Endodermal cell (in vitro differentiated cells): Measurements from ENCODE around the gene PCDH19. TPM values are rescaled to one million over a fixed set of nuclear protein-coding genes. Genes with fewer than 3 reads are reported as not detected.

Experiments
- DNase-seq: peaks from one replicate; pipeline ENCODE4 v3.0.0-alpha.2; 2017
- H3K27ac ChIP-seq: 2 replicates; pipeline ENCODE4 v1.5.1; 2013; ENCODE audit warnings: mild to moderate bottlenecking, low read depth, low read length, moderate library complexity
- H3K27me3 ChIP-seq: 2 replicates; pipeline ENCODE4 v1.6.1; 2013; ENCODE audit warnings: mild to moderate bottlenecking, low read length, moderate library complexity; ENCODE audit not compliant: insufficient read depth, control insufficient read depth, poor library complexity, severe bottlenecking
- H3K36me3 ChIP-seq: 2 replicates; pipeline ENCODE4 v1.7.0; 2013; ENCODE audit warnings: mild to moderate bottlenecking, low read length, moderate library complexity; ENCODE audit not compliant: control insufficient read depth, insufficient read depth
- H3K4me1 ChIP-seq: one replicate; pipeline ENCODE4 v1.7.0; 2013; ENCODE audit warnings: low read length; ENCODE audit not compliant: control insufficient read depth, insufficient read depth
- H3K4me3 ChIP-seq: 2 replicates; pipeline ENCODE4 v1.5.1; 2013; ENCODE audit warnings: mild to moderate bottlenecking, low read length, moderate library complexity
- H3K9ac ChIP-seq: 2 replicates; pipeline ENCODE4 v1.6.1; 2013; ENCODE audit warnings: mild to moderate bottlenecking, low read length, moderate library complexity; ENCODE audit not compliant: poor library complexity, severe bottlenecking; ENCODE audit errors: extremely low read depth
- H3K9me3 ChIP-seq: 2 replicates; pipeline ENCODE4 v1.6.1; 2013; ENCODE audit warnings: mild to moderate bottlenecking, low read length, moderate library complexity; ENCODE audit not compliant: control insufficient read depth
- H3K27ac Mint-ChIP-seq: 2 replicates; pipeline ENCODE4 v1.8.0; 2020; ENCODE audit warnings: mixed read lengths
- H3K27me3 Mint-ChIP-seq: 2 replicates; pipeline ENCODE4 v1.8.0; 2021; ENCODE audit warnings: mild to moderate bottlenecking, mixed read lengths; ENCODE audit not compliant: insufficient read depth
- H3K36me3 Mint-ChIP-seq: 2 replicates; pipeline ENCODE4 v1.8.0; 2020; ENCODE audit warnings: low read depth, mixed read lengths
- H3K4me1 Mint-ChIP-seq: 2 replicates; pipeline ENCODE4 v1.8.0; 2020; ENCODE audit warnings: mixed read lengths
- H3K4me3 Mint-ChIP-seq: 2 replicates; pipeline ENCODE4 v1.8.0; 2020; ENCODE audit warnings: mild to moderate bottlenecking, moderate library complexity, mixed read lengths
- H3K9me3 Mint-ChIP-seq: 2 replicates; pipeline ENCODE4 v1.8.0; 2020; ENCODE audit warnings: mild to moderate bottlenecking, mixed read lengths
- CTCF ChIP-seq: fragments of 200-600 bp; sonication (generic); conservative IDR thresholded peaks from 2 replicates; pipeline ENCODE4 v1.5.0; 2021; ENCODE audit warnings: antibody characterized with exemption, mild to moderate bottlenecking
- WGBS, 2 experiments: methylation state at CpG; one replicate each; pipeline versions ENCODE4 v1.1.5 to v1.1.7; 2013; ENCODE audit warnings: missing lambda C conversion rate in 2 of 2, mixed read lengths in 1 of 2; ENCODE audit not compliant: insufficient coverage in 1 of 2, insufficient read length in 1 of 2; 5-methylcytosine and 5-hydroxymethylcytosine counted together
- total RNA-seq, 2 donors: library from RNA; stranded (reverse); fragmentation: NEBNext Ultra II Directional in 1 of 2; extraction: Animal tissue kit (Norgen Biotek cat#: 25700) in 1 of 2; gene quantifications; 2 replicates in 1 of 2; 3 replicates in 1 of 2; pipeline ENCODE4 v1.2.1, GENCODE V29; 2021

The PCDH19 gene
- total RNA-seq, 2 donors from 2014 or later = 0.20 to 1.5 TPM

- Histone ChIP-seq H3K4me1 (no peaks in the 10 kb centered on the region), H3K27ac (no peak overlapping the region), H3K36me3 (no peaks in the 10 kb centered on the region), H3K9ac (no peak overlapping the region), H3K9me3 (no peaks in the 10 kb centered on the region), H3K4me3 (no peak overlapping the region), H3K27me3 (no peaks in the 10 kb centered on the region)
- WGBS, 2 experiments = 88% methylated on average over 3 of the region's 3 CpGs; no CpG with 5 or more reads in 1 of the 2 experiments
- Mint-ChIP-seq H3K36me3 (no peaks in the 10 kb centered on the region), H3K27ac (no peak overlapping the region), H3K27me3 (no peaks in the 10 kb centered on the region), H3K4me1 (peaks cover 2% of the 10 kb centered on the region), H3K9me3 (no peaks in the 10 kb centered on the region), H3K4me3 (no peak overlapping the region)
- DNase-seq = no peak
- TF ChIP-seq CTCF = no peak
These were observed 51.3 kb downstream of the PCDH19 start for GRCh38 chrX:100358766-100359165.

GRCh38 chrX:100356351-100356896, 53.6 kb downstream of the PCDH19 start:
- H3K27me3 ChIP-seq = no peaks in the 10 kb centered on the region
- H3K27ac ChIP-seq = no peak overlapping the region
- Mint-ChIP-seq H3K4me1 (peaks cover 4% of the 10 kb centered on the region), H3K36me3 (no peaks in the 10 kb centered on the region), H3K27ac (no peak overlapping the region), H3K9me3 (no peaks in the 10 kb centered on the region), H3K27me3 (no peaks in the 10 kb centered on the region), H3K4me3 (no peak overlapping the region)
- no peaks in the 10 kb centered on the region for H3K36me3 ChIP-seq
- no peaks in the 10 kb centered on the region for H3K4me1 ChIP-seq
- no peak overlapping the region for H3K4me3 ChIP-seq
- no peak for TF ChIP-seq CTCF
- WGBS, 2 experiments = 86% methylated on average over 3 of the region's 3 CpGs; no CpG with 5 or more reads in 1 of the 2 experiments
- H3K9me3 ChIP-seq = no peaks in the 10 kb centered on the region
- DNase-seq = no peak
- H3K9ac ChIP-seq = no peak overlapping the region

- no peak overlapping the region for H3K27ac ChIP-seq
- H3K9me3 ChIP-seq = no peaks in the 10 kb centered on the region
- no peak overlapping the region for H3K27ac Mint-ChIP-seq
- H3K36me3 ChIP-seq = no peaks in the 10 kb centered on the region
- H3K4me1 ChIP-seq = no peaks in the 10 kb centered on the region
- WGBS, 2 experiments = 75% methylated on average over 1 of the region's 3 CpGs; no CpG with 5 or more reads in 1 of the 2 experiments
- no peaks in the 10 kb centered on the region for H3K27me3 Mint-ChIP-seq
- no peaks in the 10 kb centered on the region for H3K27me3 ChIP-seq
- no peaks in the 10 kb centered on the region for H3K9me3 Mint-ChIP-seq
- H3K36me3 Mint-ChIP-seq = no peaks in the 10 kb centered on the region
- DNase-seq = no peak
- no peak overlapping the region for H3K4me3 ChIP-seq
- H3K9ac ChIP-seq = no peak overlapping the region
- peaks cover 7% of the 10 kb centered on the region for H3K4me1 Mint-ChIP-seq
- TF ChIP-seq CTCF = no peak
- H3K4me3 Mint-ChIP-seq = no peak overlapping the region
These were observed 54.4 kb downstream of the PCDH19 start for GRCh38 chrX:100355680-100356079.
